K562 (cell line): ENCODE measurements around the gene HCN4. TPM values are rescaled to one million over a fixed set of nuclear protein-coding genes. Genes with fewer than 3 reads are reported as not detected.

Experiments used
- ATAC-seq: fragments of 200-7000 bp; cut with Tn5 transposase; 3 replicates; pipeline ENCODE4 v1.9.1; 2020; ENCODE audit warnings: moderate library complexity
- BruUV-seq: library from RNA; stranded (reverse); fragments of 400-500 nt; replicated peaks from 2 replicates; lab custom pipeline; 2021; lab: Mats Ljungman, UMichigan
- CTCF ChIA-PET: fragments of 300-600 bp; formaldehyde crosslinking; extraction: SDS; loops from one replicate; lab custom pipeline; 2021; ENCODE audit warnings: low intra/inter-chr PET ratio; lab: Yijun Ruan, JAX
- POLR2A ChIA-PET: fragments of 300-600, 350-650 bp; sonication (Branson Sonifier 250); formaldehyde crosslinking; extraction: SDS; loops from one replicate; lab custom pipeline; 2021; ENCODE audit warnings: antibody characterized with exemption, inconsistent platforms; lab: Yijun Ruan, JAX
- DNase-seq, 4 experiments: peaks; one replicate each; pipeline versions ENCODE4 v3.0.0 to v3.0.0-alpha.2; 2011 to 2018; ENCODE audit warnings: low spot score in 3 of 4, mixed read lengths in 3 of 4; ENCODE audit errors: extremely low read depth in 1 of 4
- FAIRE-seq: peaks from 2 replicates; lab custom pipeline; 2011; peaks lifted over from hg19 to GRCh38; lab: Jason Lieb, UNC
- H2AFZ ChIP-seq: 2 replicates; pipeline ENCODE4 v1.6.0; 2011; ENCODE audit warnings: low read depth, low read length, control low read depth, inconsistent platforms
- H3K27ac ChIP-seq: fragments of 200-600 bp; 3 replicates; pipeline ENCODE4 v1.8.0; 2011; ENCODE audit warnings: low read depth, mild to moderate bottlenecking, control low read depth, inconsistent platforms, low read length, moderate library complexity, mixed read lengths; ENCODE audit errors: extremely low read depth
- H3K27me3 ChIP-seq, 2 experiments: fragments of 300-600 bp in 1 of 2; 2 replicates in 1 of 2; 3 replicates in 1 of 2; pipeline versions ENCODE4 v1.6.0 to v1.8.0; 2011; ENCODE audit warnings: inconsistent platforms in 2 of 2, low read length in 2 of 2, mild to moderate bottlenecking in 1 of 2, mixed read lengths in 1 of 2, moderate library complexity in 1 of 2; ENCODE audit not compliant: control insufficient read depth in 2 of 2, insufficient read depth in 2 of 2
- H3K36me3 ChIP-seq: fragments of 300-600 bp; 3 replicates; pipeline ENCODE4 v1.8.0; 2011; ENCODE audit warnings: mild to moderate bottlenecking, low read length, inconsistent platforms; ENCODE audit not compliant: control insufficient read depth, insufficient read depth
- H3K4me1 ChIP-seq, 2 experiments: fragments of 200-600 bp in 1 of 2; replicated peaks in 1 of 2; 2 replicates in 1 of 2; 3 replicates in 1 of 2; pipeline versions ENCODE4 v1.5.1 to v1.8.0; 2011; ENCODE audit warnings: inconsistent platforms in 2 of 2, low read length in 2 of 2, mild to moderate bottlenecking in 1 of 2, mixed read lengths in 1 of 2, moderate library complexity in 1 of 2; ENCODE audit not compliant: control insufficient read depth in 2 of 2, insufficient read depth in 2 of 2
- H3K4me2 ChIP-seq: 2 replicates; pipeline ENCODE4 v1.6.1; 2011; ENCODE audit warnings: low read length, control low read depth, inconsistent platforms, mixed read lengths; ENCODE audit not compliant: insufficient read depth
- H3K4me3 ChIP-seq: fragments of 200-600 bp; sonication (generic), shearing (Covaris generic); 2 replicates; pipeline ENCODE4 v1.5.1; 2016; ENCODE audit warnings: control low read depth, inconsistent platforms
- H3K79me2 ChIP-seq: fragments of 200-600 bp; 3 replicates; pipeline ENCODE4 v1.8.0; 2011; ENCODE audit warnings: low read length, inconsistent platforms; ENCODE audit not compliant: control insufficient read depth, insufficient read depth
- H3K9ac ChIP-seq, 2 experiments: 2 replicates each; pipeline versions ENCODE4 v1.6.0 to v1.6.1; 2011; ENCODE audit warnings: low read depth in 2 of 2, low read length in 2 of 2, control low read depth in 1 of 2, inconsistent platforms in 1 of 2, mild to moderate bottlenecking in 1 of 2, mixed read lengths in 1 of 2; ENCODE audit not compliant: insufficient read depth in 1 of 2
- H3K9me1 ChIP-seq: one replicate; pipeline ENCODE4 v1.6.0; 2011; ENCODE audit warnings: inconsistent platforms, mild to moderate bottlenecking, low read length, moderate library complexity; ENCODE audit not compliant: control insufficient read depth, insufficient read depth
- H3K9me3 ChIP-seq: replicated peaks from 2 replicates; pipeline ENCODE4 v1.5.1; 2011; ENCODE audit warnings: low read depth, low read length, inconsistent platforms; ENCODE audit not compliant: control insufficient read depth, insufficient read depth
- H4K20me1 ChIP-seq: replicated peaks from 2 replicates; pipeline ENCODE4 v1.6.1; 2011; ENCODE audit warnings: low read length, inconsistent platforms, mixed read lengths; ENCODE audit not compliant: control insufficient read depth, insufficient read depth
- GATA2 ChIP-seq: sonication (generic); formaldehyde crosslinking; IDR thresholded peaks from 2 replicates; pipeline ENCODE4 v1.4.0; 2020; ENCODE audit warnings: mild to moderate bottlenecking, missing genetic modification reagents
- HDAC8 ChIP-seq: fragments of 450-650 bp; IDR thresholded peaks from 2 replicates; pipeline ENCODE4 v1.6.1; 2016; ENCODE audit warnings: mild to moderate bottlenecking, missing genetic modification characterization, moderate library complexity, missing compliant biosample characterization
- ID3 ChIP-seq, 2 experiments: fragments of 250-450 bp in 1 of 2; fragments of 450-650 bp in 1 of 2; sonication (Bioruptor Pico) in 1 of 2; IDR thresholded peaks; 2 replicates each; pipeline versions ENCODE4 v1.6.1 to v1.8.0; 2016 to 2021; ENCODE audit warnings: mild to moderate bottlenecking in 2 of 2, moderate library complexity in 2 of 2, missing compliant biosample characterization in 1 of 2, missing genetic modification characterization in 1 of 2
- POU5F1 ChIP-seq: fragments of 150-350 bp; IDR thresholded peaks from 2 replicates; pipeline ENCODE4 v1.6.1; 2014; ENCODE audit warnings: borderline replicate concordance, low read length, low read depth, mild to moderate bottlenecking; ENCODE audit not compliant: partially characterized antibody
- RBM34 ChIP-seq: fragments of 200-400 bp; formaldehyde crosslinking; IDR thresholded peaks from 2 replicates; pipeline ENCODE4 v1.6.1; 2018; ENCODE audit warnings: low read length, borderline replicate concordance; ENCODE audit not compliant: insufficient read depth
- SMAD1 ChIP-seq: fragments of 150-350 bp; IDR thresholded peaks from 2 replicates; pipeline ENCODE4 v1.6.1; 2014; ENCODE audit warnings: low read length, low read depth; ENCODE audit not compliant: partially characterized antibody
- WGBS: fragments of 100-300 bp; shearing (Covaris generic); methylation state at CpG from one replicate; pipeline ENCODE4 v1.1.6; 2016; ENCODE audit warnings: low coverage, mixed read lengths; ENCODE audit not compliant: insufficient coverage; ENCODE audit errors: missing lambda C conversion rate; 5-methylcytosine and 5-hydroxymethylcytosine counted together
- in situ Hi-C: fragments of 300-500 bp; cut with MboI; formaldehyde crosslinking; loops from 4 replicates; pipeline ENCODE4 v1.15.0; 2018; ENCODE audit warnings: inconsistent platforms, mixed read lengths
- intact Hi-C: fragments of 100-400 bp; cut with micrococcal nuclease; formaldehyde crosslinking; loops from 2 replicates; pipeline ENCODE4 v1.14.2; 2022
- polyA plus RNA-seq, 8 experiments: library from polyadenylated mRNA; depleted of rRNA in 4 of 8; stranded (reverse) in 5 of 8; unstranded in 3 of 8; fragments of >200 nt; fragmentation: Nextera tagmentation in 2 of 8; fragmentation: Illumina TruSeq in 1 of 8; extraction: Ambion mirVana in 2 of 8; extraction: Trizol in 1 of 8; gene quantifications; 2 replicates each; pipeline versions ENCODE4 v1.2.1 to v1.2.3, GENCODE V29; 2011 to 2014; ENCODE audit warnings: inconsistent platforms in 1 of 8, missing spikeins in 1 of 8
- total RNA-seq, 7 experiments: library from RNA; depleted of rRNA in 6 of 7; stranded (reverse); fragments of >200 nt in 6 of 7; fragmentation: Illumina TruSeq in 2 of 7; extraction: Trizol in 2 of 7; gene quantifications; 2 replicates each; pipeline versions ENCODE4 v1.2.1 to v1.2.3, GENCODE V29; 2011 to 2021; ENCODE audit warnings: low replicate concordance in 1 of 7
- TF ChIP-seq, protein P1 (sequence below), 2 experiments: fragments of 450-650 bp; IDR thresholded peaks; 2 replicates each; pipeline ENCODE4 v1.6.1; 2016; ENCODE audit warnings: mild to moderate bottlenecking in 2 of 2, borderline replicate concordance in 1 of 2, low read depth in 1 of 2, moderate library complexity in 1 of 2

Gene HCN4
- total and polyA plus RNA-seq, 9 of the 15 experiments (the other 6 are each of a cell fraction or from before 2014, with no cell fraction given) = not detected

GRCh38 chr15:73321496-73322450, 47.0 kb downstream of the HCN4 start (continued):
- TF ChIP-seq SMAD1 (no peak), ID3 (CRISPR knock-in tag; IDR thresholded peaks at IDR 0.05) (no peak), ID3 (tag; IDR thresholded peaks at IDR 0.05) (no peak), RBM34 (no peak)

GRCh38 chr15:73320619-73321180, 48.1 kb downstream of the HCN4 start:
- DNase-seq (no peak), ATAC-seq (no peak), FAIRE-seq (no peak)
- no peak overlapping the region for H3K27ac ChIP-seq
- intact Hi-C loops = no loop called here
- H3K9me1 ChIP-seq = no peaks in the 10 kb centered on the region
- CTCF ChIA-PET = no interaction called here
- H3K79me2 ChIP-seq = no peaks in the 10 kb centered on the region
- no peak overlapping the region for H3K9ac ChIP-seq
- H3K4me1 ChIP-seq = peaks cover 0 to 20% of the 10 kb centered on the region in 2 experiments; a peak in 2 of 5 replicates
- BruUV-seq = no TSS peak
- H2AFZ ChIP-seq = no peak overlapping the region
- 2% methylated on average over 3 of the region's 3 CpGs for WGBS
- 0 out of 2 replicates have a peak, but pooled peaks cover 11% of the 10 kb centered on the region for H4K20me1 ChIP-seq
- H3K27me3 ChIP-seq = peaks cover 27 to 68% of the 10 kb centered on the region in 2 experiments
- POLR2A ChIA-PET = interaction anchor here (0.6 to 1.1 kb wide), 2 partner anchors 10 to 13 kb away, joined by 3 to 4 read pairs; no protein-coding TSS in a partner anchor
- in situ Hi-C loops = no loop called here
- no peaks in the 10 kb centered on the region for H3K36me3 ChIP-seq
- H3K9me3 ChIP-seq = no peaks in the 10 kb centered on the region
- no peak overlapping the region for H3K4me2 ChIP-seq
- no peak overlapping the region for H3K4me3 ChIP-seq
- TF ChIP-seq POU5F1 (no peak), HDAC8 (tag) (no peak), GATA2 (CRISPR knock-in tag) (no peak)
- TF ChIP-seq, protein P1, sequence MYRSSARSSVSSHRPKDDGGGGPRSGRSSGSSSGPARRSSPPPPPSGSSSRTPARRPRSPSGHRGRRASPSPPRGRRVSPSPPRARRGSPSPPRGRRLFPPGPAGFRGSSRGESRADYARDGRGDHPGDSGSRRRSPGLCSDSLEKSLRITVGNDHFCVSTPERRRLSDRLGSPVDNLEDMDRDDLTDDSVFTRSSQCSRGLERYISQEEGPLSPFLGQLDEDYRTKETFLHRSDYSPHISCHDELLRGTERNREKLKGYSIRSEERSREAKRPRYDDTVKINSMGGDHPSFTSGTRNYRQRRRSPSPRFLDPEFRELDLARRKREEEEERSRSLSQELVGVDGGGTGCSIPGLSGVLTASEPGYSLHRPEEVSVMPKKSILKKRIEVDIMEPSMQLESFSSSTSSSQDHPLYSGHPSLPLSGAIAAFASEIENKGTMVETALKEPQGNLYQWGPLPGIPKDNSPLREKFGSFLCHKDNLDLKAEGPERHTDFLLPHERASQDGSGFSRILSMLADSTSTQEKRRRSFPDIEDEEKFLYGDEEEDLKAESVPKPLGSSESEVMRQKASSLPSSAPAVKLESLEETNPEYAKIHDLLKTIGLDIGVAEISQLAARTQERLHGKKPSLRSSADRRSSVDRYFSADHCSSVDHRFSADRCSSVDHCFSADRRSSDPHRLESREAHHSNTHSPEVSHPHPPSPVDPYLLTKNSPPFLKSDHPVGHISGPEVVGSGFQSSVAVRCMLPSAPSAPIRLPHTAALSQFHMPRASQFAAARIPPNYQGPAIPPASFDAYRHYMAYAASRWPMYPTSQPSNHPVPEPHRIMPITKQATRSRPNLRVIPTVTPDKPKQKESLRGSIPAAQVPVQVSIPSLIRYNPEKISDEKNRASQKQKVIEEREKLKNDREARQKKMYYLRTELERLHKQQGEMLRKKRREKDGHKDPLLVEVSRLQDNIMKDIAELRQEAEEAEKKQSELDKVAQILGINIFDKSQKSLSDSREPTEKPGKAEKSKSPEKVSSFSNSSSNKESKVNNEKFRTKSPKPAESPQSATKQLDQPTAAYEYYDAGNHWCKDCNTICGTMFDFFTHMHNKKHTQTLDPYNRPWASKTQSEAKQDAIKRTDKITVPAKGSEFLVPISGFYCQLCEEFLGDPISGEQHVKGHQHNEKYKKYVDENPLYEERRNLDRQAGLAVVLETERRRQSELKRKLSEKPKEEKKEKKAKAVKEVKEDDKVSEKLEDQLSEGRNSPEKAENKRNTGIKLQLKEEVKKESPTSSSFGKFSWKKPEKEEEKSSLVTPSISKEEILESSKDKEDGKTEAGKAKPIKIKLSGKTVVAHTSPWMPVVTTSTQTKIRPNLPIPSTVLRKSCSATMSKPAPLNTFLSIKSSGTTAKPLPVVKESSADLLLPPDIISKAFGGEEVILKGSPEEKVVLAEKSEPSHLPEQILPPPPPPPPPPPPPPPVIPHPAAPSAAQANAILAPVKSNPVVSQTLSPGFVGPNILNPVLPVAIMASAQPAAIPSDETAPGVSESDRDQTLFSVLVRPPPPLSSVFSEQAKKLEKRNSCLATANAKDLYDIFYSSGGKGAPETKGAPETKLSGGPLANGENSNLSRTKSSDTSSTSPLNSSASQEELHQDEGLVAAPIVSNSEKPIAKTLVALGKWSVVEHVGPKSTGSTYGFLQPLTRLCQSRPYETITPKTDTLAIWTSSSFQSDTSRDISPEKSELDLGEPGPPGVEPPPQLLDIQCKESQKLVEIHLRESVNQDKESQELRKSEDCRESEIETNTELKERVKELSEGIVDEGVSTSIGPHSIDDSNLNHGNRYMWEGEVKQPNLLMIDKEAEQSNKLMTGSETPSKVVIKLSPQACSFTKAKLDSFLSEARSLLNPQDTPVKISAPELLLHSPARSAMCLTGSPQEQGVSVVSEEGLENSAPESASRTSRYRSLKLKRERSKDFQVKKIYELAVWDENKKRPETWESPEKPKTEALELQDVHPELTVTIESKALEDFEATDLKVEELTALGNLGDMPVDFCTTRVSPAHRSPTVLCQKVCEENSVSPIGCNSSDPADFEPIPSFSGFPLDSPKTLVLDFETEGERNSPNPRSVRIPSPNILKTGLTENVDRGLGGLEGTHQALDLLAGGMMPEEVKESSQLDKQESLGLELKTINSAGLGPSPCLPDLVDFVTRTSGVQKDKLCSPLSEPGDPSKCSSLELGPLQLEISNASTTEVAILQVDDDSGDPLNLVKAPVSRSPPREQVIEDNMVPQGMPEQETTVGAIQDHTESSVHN (IDR thresholded peaks at IDR 0.05; ENCODE audit: borderline replicate concordance in 1 of 2, low read depth in 1 of 2) = no peak
